ENCODE data around the gene TAS2R8.

The TAS2R8 gene

GRCh38 chr12:10783252-10783651 is 23.8 kb downstream of the TAS2R8 start:
- Histone ChIP-seq H3K27ac (no peak overlapping the region), H3K4me3 (ENCODE audit: low read depth, low read length) (no peak overlapping the region), H3K27me3 (replicated peaks) (no peaks in the 10 kb centered on the region), H3K36me3 (replicated peaks) (no peaks in the 10 kb centered on the region)
- in situ Hi-C loops (cut with HindIII; ENCODE audit: low pct_ligation_motif_present, low sequenced_read_pairs), result loop anchor here (25.0 kb wide), 1 partner anchor 704 kb away; no protein-coding TSS in a partner anchor
- DNase-seq, result no peak
- TF ChIP-seq CTCF (IDR thresholded peaks at IDR 0.05; ENCODE audit: low read depth, low read length, missing control alignments), result no peak

- no peak for DNase-seq
- no peak for TF ChIP-seq CTCF (IDR thresholded peaks at IDR 0.05; ENCODE audit: low read depth, low read length, missing control alignments)
- in situ Hi-C loops (cut with HindIII; ENCODE audit: low pct_ligation_motif_present, low sequenced_read_pairs), result loop anchor here (25.0 kb wide), 1 partner anchor 708 kb away; no protein-coding TSS in a partner anchor
- H3K27ac ChIP-seq, result no peak overlapping the region
- H3K36me3 ChIP-seq (replicated peaks), result no peaks in the 10 kb centered on the region
- H3K4me3 ChIP-seq (ENCODE audit: low read depth, low read length), result no peak overlapping the region
- H3K27me3 ChIP-seq (replicated peaks), result no peaks in the 10 kb centered on the region
These were observed 28.0 kb downstream of the TAS2R8 start for GRCh38 chr12:10779103-10779502.

GRCh38 chr12:10771132-10771733 is 35.9 kb downstream of the TAS2R8 start:
- DNase-seq, result peak; percentile 18
- Histone ChIP-seq H3K36me3 (replicated peaks) (no peaks in the 10 kb centered on the region), H3K27me3 (replicated peaks) (peaks cover 4% of the 10 kb centered on the region), H3K27ac (no peak overlapping the region), H3K4me3 (ENCODE audit: low read depth, low read length) (no peak overlapping the region)
- TF ChIP-seq CTCF (IDR thresholded peaks at IDR 0.05; ENCODE audit: low read depth, low read length, missing control alignments), result peak; percentile 41
- in situ Hi-C loops (cut with HindIII; ENCODE audit: low pct_ligation_motif_present, low sequenced_read_pairs), result no loop called here

GRCh38 chr12:10759657-10760056 is 47.4 kb downstream of the TAS2R8 start:
- H3K27me3 ChIP-seq (replicated peaks), result no peaks in the 10 kb centered on the region
- no peak overlapping the region for H3K4me3 ChIP-seq (ENCODE audit: low read depth, low read length)
- no peak for TF ChIP-seq CTCF (IDR thresholded peaks at IDR 0.05; ENCODE audit: low read depth, low read length, missing control alignments)
- in situ Hi-C loops (cut with HindIII; ENCODE audit: low pct_ligation_motif_present, low sequenced_read_pairs), result no loop called here
- H3K27ac ChIP-seq, result no peak overlapping the region
- no peaks in the 10 kb centered on the region for H3K36me3 ChIP-seq (replicated peaks)
- no peak for DNase-seq

- TF ChIP-seq CTCF (IDR thresholded peaks at IDR 0.05; ENCODE audit: low read depth, low read length, missing control alignments), result no peak
- H3K4me3 ChIP-seq (ENCODE audit: low read depth, low read length), result no peak overlapping the region
- H3K27ac ChIP-seq, result no peak overlapping the region
- H3K27me3 ChIP-seq (replicated peaks), result no peaks in the 10 kb centered on the region
- H3K36me3 ChIP-seq (replicated peaks), result no peaks in the 10 kb centered on the region
- in situ Hi-C loops (cut with HindIII; ENCODE audit: low pct_ligation_motif_present, low sequenced_read_pairs), result no loop called here
- DNase-seq, result no peak
These were observed 50.9 kb downstream of the TAS2R8 start for GRCh38 chr12:10756194-10756593.

Data from brain microvascular endothelial cell (primary cell).